CD4-positive, alpha-beta memory T cell (primary cell): Measurements from ENCODE around the gene TTLL5. TPM values are rescaled to one million over a fixed set of nuclear protein-coding genes. Genes with fewer than 3 reads are reported as not detected.

ENCODE experiments used
- CTCF ChIA-PET: fragments of 350-600 bp; sonication (Branson Sonifier 250); formaldehyde crosslinking; loops from one replicate; lab custom pipeline; 2021; ENCODE audit warnings: inconsistent platforms; ENCODE audit not compliant: partially characterized antibody; lab: Charles Lee
- POLR2A ChIA-PET: fragments of 350-600 bp; sonication (Branson Sonifier 250); formaldehyde crosslinking; loops from one replicate; lab custom pipeline; 2021; ENCODE audit not compliant: partially characterized antibody; lab: Charles Lee
- DNase-seq, 5 donors: peaks; one replicate each; pipeline versions ENCODE4 v3.0.0 to v3.0.0-alpha.2; 2020 to 2022; ENCODE audit warnings: mixed read lengths in 1 of 5
- H3K27ac ChIP-seq: one replicate; pipeline ENCODE4 v1.7.0; 2013; ENCODE audit warnings: low read depth, low read length
- H3K27me3 ChIP-seq: 2 replicates; pipeline ENCODE4 v1.7.0; 2013; ENCODE audit warnings: mild to moderate bottlenecking, low read length, moderate library complexity; ENCODE audit not compliant: insufficient read depth
- H3K36me3 ChIP-seq: 2 replicates; pipeline ENCODE4 v1.7.0; 2013; ENCODE audit warnings: mild to moderate bottlenecking, low read length, moderate library complexity; ENCODE audit not compliant: insufficient read depth
- H3K4me1 ChIP-seq: 2 replicates; pipeline ENCODE4 v1.7.0; 2013; ENCODE audit warnings: mild to moderate bottlenecking, low read length, moderate library complexity; ENCODE audit not compliant: insufficient read depth
- H3K4me3 ChIP-seq, 2 donors: one replicate each; pipeline ENCODE4 v1.7.0; 2013; ENCODE audit warnings: low read length in 2 of 2, mild to moderate bottlenecking in 1 of 2
- H3K9me3 ChIP-seq, 2 donors: one replicate each; pipeline ENCODE4 v1.7.0; 2013; ENCODE audit warnings: low read length in 2 of 2, control low read depth in 1 of 2; ENCODE audit not compliant: control insufficient read depth in 1 of 2
- H3K27ac Mint-ChIP-seq, 7 donors: one replicate each; pipeline ENCODE4 v1.8.0; 2020 to 2021; ENCODE audit warnings: mixed read lengths in 7 of 7, mild to moderate bottlenecking in 6 of 7, inconsistent platforms in 3 of 7, moderate library complexity in 3 of 7
- H3K27me3 Mint-ChIP-seq, 2 donors: one replicate each; pipeline ENCODE4 v1.8.0; 2020 to 2021; ENCODE audit warnings: mixed read lengths in 2 of 2
- H3K36me3 Mint-ChIP-seq, 2 donors: one replicate each; pipeline ENCODE4 v1.8.0; 2020 to 2021; ENCODE audit warnings: mixed read lengths in 2 of 2, inconsistent platforms in 1 of 2, mild to moderate bottlenecking in 1 of 2
- H3K4me1 Mint-ChIP-seq, 4 donors: one replicate each; pipeline ENCODE4 v1.8.0; 2020 to 2021; ENCODE audit warnings: mixed read lengths in 4 of 4, mild to moderate bottlenecking in 1 of 4
- H3K4me3 Mint-ChIP-seq, 8 donors: one replicate each; pipeline ENCODE4 v1.8.0; 2020 to 2021; ENCODE audit warnings: mixed read lengths in 8 of 8, mild to moderate bottlenecking in 7 of 8, moderate library complexity in 6 of 8, inconsistent platforms in 3 of 8
- H3K9me3 Mint-ChIP-seq, 8 donors: one replicate each; pipeline ENCODE4 v1.8.0; 2020 to 2021; ENCODE audit warnings: mixed read lengths in 8 of 8, mild to moderate bottlenecking in 5 of 8, inconsistent platforms in 3 of 8, moderate library complexity in 1 of 8
- intact Hi-C: fragments of 100-400 bp; cut with micrococcal nuclease; formaldehyde crosslinking; loops from one replicate; pipeline ENCODE4 v1.15.1; 2023
- polyA plus RNA-seq, 2 donors: library from polyadenylated mRNA; unstranded; fragments of 300-500 nt; fragmentation: Illumina TruSeq; gene quantifications; one replicate each; pipeline ENCODE4 v1.2.3, GENCODE V29; 2021
- total RNA-seq, 2 experiments: library from RNA; stranded (reverse); gene quantifications; one replicate each; pipeline ENCODE4 v1.2.3, GENCODE V29; 2021

Gene TTLL5
- total and polyA plus RNA-seq, 4 experiments from 2014 or later = 8.4 to 28.2 (median 20.5) TPM

DNA sequence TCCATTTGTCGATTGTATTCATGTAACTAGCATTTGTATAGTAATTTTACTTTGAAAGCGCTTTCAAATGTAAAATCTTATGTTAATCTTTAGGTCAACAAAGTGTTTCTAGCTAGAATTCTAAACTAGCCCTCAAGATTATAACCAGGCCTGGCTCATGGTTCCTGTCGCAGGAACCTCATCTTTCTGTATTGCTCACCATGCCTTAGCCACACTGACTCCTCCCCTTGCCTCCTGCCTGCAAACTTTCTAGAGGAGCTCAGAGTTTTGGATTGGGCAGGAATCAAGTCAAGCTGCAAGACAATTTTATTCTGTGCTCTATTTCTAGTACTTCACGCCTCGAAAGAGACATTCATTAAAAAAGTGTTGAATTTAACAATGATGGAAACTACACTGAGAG, 220.9 kb downstream of the TTLL5 start:
- Mint-ChIP-seq H3K4me1 (no peaks in the 10 kb centered on the region), H3K27ac (no peak overlapping the region), H3K9me3 (no peaks in the 10 kb centered on the region), H3K36me3 (peaks cover 24 to 42% of the 10 kb centered on the region in 2 donors), H3K27me3 (no peaks in the 10 kb centered on the region), H3K4me3 (no peak overlapping the region)
- intact Hi-C loops = no loop called here
- POLR2A ChIA-PET = no interaction called here
- H3K4me1 ChIP-seq = no peaks in the 10 kb centered on the region
- no peak for DNase-seq
- no peak overlapping the region for H3K27ac ChIP-seq
- H3K36me3 ChIP-seq = peaks cover 4% of the 10 kb centered on the region
- CTCF ChIA-PET = interaction anchor here (1.1 kb wide), 1 partner anchor 173 kb away, joined by 3 read pairs; no protein-coding TSS in a partner anchor
- H3K9me3 ChIP-seq = no peaks in the 10 kb centered on the region
- no peak overlapping the region for H3K4me3 ChIP-seq
- no peaks in the 10 kb centered on the region for H3K27me3 ChIP-seq

DNA sequence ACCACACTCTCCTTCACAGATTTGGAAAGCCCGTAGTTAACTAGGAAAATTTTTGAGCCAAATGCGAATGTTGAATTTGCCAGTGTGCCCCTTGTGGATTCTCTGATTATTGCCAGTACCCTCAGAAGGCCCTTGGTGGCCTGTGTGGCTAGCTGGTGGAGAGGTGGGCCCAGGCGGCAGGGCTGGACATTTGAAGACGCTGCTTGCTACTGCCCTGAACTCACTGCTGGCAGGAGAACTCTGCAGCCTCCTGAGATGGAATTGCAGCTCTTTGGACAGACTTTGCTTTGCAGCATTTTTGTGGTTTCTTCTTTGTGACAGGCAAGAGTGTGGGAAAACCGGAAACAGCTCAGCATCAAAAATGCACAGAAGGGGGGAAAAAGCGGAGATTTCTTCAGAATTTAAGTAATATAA, 223.2 kb downstream of the TTLL5 start:
- H3K36me3 ChIP-seq = peaks cover 4% of the 10 kb centered on the region
- Mint-ChIP-seq H3K4me1 (no peaks in the 10 kb centered on the region), H3K27ac (peak overlapping the region in 1 of 7 donors; percentile 23), H3K27me3 (no peaks in the 10 kb centered on the region), H3K4me3 (no peak overlapping the region), H3K36me3 (peaks cover 32 to 61% of the 10 kb centered on the region in 2 donors), H3K9me3 (peaks cover 0 to 2% (median 0%) of the 10 kb centered on the region in 8 donors)
- H3K4me1 ChIP-seq = no peaks in the 10 kb centered on the region
- no peaks in the 10 kb centered on the region for H3K9me3 ChIP-seq
- POLR2A ChIA-PET = no interaction called here
- intact Hi-C loops = no loop called here
- no peaks in the 10 kb centered on the region for H3K27me3 ChIP-seq
- no peak overlapping the region for H3K27ac ChIP-seq
- DNase-seq = no peak
- no peak overlapping the region for H3K4me3 ChIP-seq
- CTCF ChIA-PET = no interaction called here

DNA sequence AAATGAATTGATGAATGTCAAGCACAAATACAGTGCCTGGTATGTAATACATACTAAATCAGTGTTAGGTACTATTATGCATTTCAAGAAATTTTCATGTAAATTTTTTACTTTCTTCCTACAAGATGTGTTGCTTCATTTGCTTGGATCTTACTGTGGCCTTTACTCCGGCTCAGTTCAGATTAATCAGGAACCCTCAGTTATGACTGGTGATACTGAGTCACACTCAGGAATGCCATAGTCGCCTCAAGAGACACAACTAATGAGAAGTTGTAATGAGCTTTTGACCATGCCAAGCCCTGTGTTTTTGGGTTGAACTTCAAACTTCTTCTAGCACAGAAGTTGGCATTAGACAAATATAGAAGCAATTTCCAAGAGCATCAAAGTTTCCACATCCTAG, 224.8 kb downstream of the TTLL5 start:
- Histone ChIP-seq H3K27me3 (no peaks in the 10 kb centered on the region), H3K36me3 (peaks cover 4% of the 10 kb centered on the region), H3K27ac (no peak overlapping the region), H3K9me3 (no peaks in the 10 kb centered on the region), H3K4me3 (no peak overlapping the region), H3K4me1 (no peaks in the 10 kb centered on the region)
- CTCF ChIA-PET = interaction anchor here (1.1 kb wide), 1 partner anchor 21 kb away, joined by 3 read pairs; no protein-coding TSS in a partner anchor
- POLR2A ChIA-PET = no interaction called here
- intact Hi-C loops = no loop called here
- Mint-ChIP-seq H3K27ac (no peak overlapping the region), H3K27me3 (no peaks in the 10 kb centered on the region), H3K36me3 (peaks cover 32 to 64% of the 10 kb centered on the region in 2 donors), H3K9me3 (peaks cover 0 to 2% (median 0%) of the 10 kb centered on the region in 8 donors), H3K4me1 (no peaks in the 10 kb centered on the region), H3K4me3 (no peak overlapping the region)
- DNase-seq = no peak

DNA sequence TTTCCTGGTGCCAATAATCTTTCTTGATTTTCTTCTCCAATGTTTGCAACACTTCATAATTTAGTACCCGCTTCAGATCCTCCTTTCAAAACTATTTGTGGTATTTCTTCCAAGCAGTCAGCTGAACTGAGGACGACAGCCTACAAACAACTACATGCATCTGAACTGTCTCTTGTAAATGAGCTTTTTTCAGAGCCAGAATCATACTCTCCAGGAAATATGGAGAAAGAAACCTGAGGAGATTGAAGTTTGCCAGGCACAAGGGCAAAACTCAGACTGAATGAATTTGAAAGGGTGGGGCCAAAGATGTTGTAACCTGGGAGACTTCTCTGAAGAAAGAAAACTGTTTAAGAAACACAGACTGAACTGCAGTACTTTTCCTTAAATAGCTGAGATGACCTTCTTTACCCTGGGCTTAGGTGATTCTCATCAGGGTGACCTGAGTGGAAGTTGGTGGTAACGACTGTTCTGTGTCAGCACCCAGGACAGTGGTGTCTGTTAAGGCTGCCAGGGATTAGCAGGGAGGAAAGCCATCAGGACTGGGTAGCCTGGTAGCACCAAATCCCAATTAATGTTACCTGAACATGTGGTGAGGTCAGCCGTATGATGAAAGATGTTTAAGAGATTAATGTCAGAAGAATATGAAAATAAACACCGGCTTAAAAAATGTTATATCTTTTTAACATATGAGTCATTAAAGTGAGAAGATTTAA, 225.7 kb downstream of the TTLL5 start:
- H3K4me1 ChIP-seq = no peaks in the 10 kb centered on the region
- no peak overlapping the region for H3K4me3 ChIP-seq
- H3K36me3 Mint-ChIP-seq = peaks cover 32 to 64% of the 10 kb centered on the region in 2 donors
- POLR2A ChIA-PET = no interaction called here
- no peak for DNase-seq
- H3K9me3 Mint-ChIP-seq = peaks cover 0 to 2% (median 0%) of the 10 kb centered on the region in 8 donors
- H3K27ac Mint-ChIP-seq = peak overlapping the region in 2 of 7 donors; percentile 2 to 53
- H3K27me3 ChIP-seq = no peaks in the 10 kb centered on the region
- no peaks in the 10 kb centered on the region for H3K9me3 ChIP-seq
- CTCF ChIA-PET = interaction anchor here (1.1 kb wide), 1 partner anchor 20 kb away, joined by 3 read pairs; no protein-coding TSS in a partner anchor
- H3K36me3 ChIP-seq = peaks cover 4% of the 10 kb centered on the region
- no peak overlapping the region for H3K27ac ChIP-seq
- no peak overlapping the region for H3K4me3 Mint-ChIP-seq
- no peaks in the 10 kb centered on the region for H3K4me1 Mint-ChIP-seq
- intact Hi-C loops = no loop called here
- no peaks in the 10 kb centered on the region for H3K27me3 Mint-ChIP-seq

DNA sequence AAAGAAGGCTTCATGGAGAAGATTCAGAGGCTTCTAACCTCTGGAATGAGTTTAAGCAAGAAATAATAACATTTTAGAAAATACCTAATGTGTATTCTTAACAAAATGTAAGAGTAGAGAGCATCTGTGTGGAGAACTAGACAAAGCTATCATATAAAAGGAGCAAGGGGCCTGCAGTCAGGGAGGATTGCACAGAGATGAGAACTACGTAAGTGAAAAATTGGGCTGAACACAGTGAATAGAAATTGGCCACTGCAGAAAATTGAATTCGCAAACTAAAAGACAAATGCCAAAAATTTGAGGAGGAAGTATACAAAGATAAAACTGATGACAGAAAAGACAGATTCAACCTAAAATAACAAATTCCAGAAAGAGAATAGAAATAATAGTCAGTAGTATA, 227.9 kb downstream of the TTLL5 start:
- Mint-ChIP-seq H3K36me3 (peaks cover 18 to 44% of the 10 kb centered on the region in 2 donors), H3K4me1 (no peaks in the 10 kb centered on the region), H3K4me3 (no peak overlapping the region), H3K27me3 (no peaks in the 10 kb centered on the region), H3K9me3 (peaks cover 0 to 2% (median 0%) of the 10 kb centered on the region in 8 donors), H3K27ac (peak overlapping the region in 1 of 7 donors; percentile 14)
- POLR2A ChIA-PET = no interaction called here
- H3K4me1 ChIP-seq = no peaks in the 10 kb centered on the region
- H3K4me3 ChIP-seq = no peak overlapping the region
- no peaks in the 10 kb centered on the region for H3K36me3 ChIP-seq
- no peak overlapping the region for H3K27ac ChIP-seq
- no peaks in the 10 kb centered on the region for H3K9me3 ChIP-seq
- intact Hi-C loops = no loop called here
- no peak for DNase-seq
- no peaks in the 10 kb centered on the region for H3K27me3 ChIP-seq
- CTCF ChIA-PET = interaction anchor here (1.3 kb wide), 1 partner anchor 18 kb away, joined by 4 read pairs; no protein-coding TSS in a partner anchor

DNA sequence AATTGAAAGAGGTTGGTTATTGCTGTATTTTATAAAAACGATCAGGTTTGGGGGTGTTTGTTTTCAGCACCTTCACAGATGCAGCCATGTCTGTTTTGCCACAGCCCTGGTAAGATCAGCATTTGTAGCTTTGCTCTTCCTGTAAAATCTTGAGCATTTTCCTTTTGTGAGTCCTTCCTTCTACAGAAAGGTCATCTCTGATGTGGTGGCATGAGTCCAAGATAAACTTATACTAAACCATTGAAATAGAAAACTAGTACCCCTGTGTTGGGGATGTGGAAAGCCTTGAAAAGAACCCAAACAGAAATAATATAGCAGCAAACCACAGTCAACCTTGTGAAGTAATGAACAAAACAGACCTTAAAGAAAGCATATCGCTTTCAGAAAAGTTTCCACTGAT, 235.3 kb downstream of the TTLL5 start:
- H3K27ac ChIP-seq = no peak overlapping the region
- no peaks in the 10 kb centered on the region for H3K27me3 ChIP-seq
- POLR2A ChIA-PET = no interaction called here
- H3K36me3 Mint-ChIP-seq = peaks cover 0 to under 1% of the 10 kb centered on the region in 2 donors
- H3K4me3 Mint-ChIP-seq = no peak overlapping the region
- H3K9me3 ChIP-seq = no peaks in the 10 kb centered on the region
- H3K4me1 ChIP-seq = no peaks in the 10 kb centered on the region
- DNase-seq = no peak
- no peaks in the 10 kb centered on the region for H3K27me3 Mint-ChIP-seq
- no peaks in the 10 kb centered on the region for H3K36me3 ChIP-seq
- peaks cover 0 to 4% (median 0%) of the 10 kb centered on the region in 4 donors for H3K4me1 Mint-ChIP-seq
- CTCF ChIA-PET = no interaction called here
- intact Hi-C loops = no loop called here
- H3K9me3 Mint-ChIP-seq = no peaks in the 10 kb centered on the region
- peak overlapping the region in 2 of 7 donors; percentile 19 to 25 for H3K27ac Mint-ChIP-seq
- no peak overlapping the region for H3K4me3 ChIP-seq

DNA sequence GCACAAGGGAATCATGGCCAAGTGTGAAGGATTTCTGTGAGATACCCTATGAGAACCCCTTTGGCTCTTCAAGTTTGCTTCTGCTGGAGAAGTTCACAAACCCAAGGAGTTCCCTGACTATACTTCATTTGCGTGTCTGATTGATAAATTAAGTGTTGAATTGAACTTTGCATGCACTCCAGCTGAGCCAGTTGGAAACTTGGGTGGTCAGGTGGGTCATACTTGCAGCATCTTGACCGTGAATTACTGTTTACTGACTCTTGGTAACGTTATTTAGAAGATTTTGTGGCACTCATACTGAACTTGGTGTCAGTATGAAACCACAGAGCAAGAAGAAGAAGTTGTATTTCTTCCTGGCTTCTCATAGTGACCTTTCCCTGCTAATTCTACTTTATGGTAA, 243.3 kb downstream of the TTLL5 start:
- Histone ChIP-seq H3K4me3 (no peak overlapping the region), H3K36me3 (no peaks in the 10 kb centered on the region), H3K4me1 (no peaks in the 10 kb centered on the region), H3K9me3 (no peaks in the 10 kb centered on the region), H3K27ac (no peak overlapping the region), H3K27me3 (no peaks in the 10 kb centered on the region)
- CTCF ChIA-PET = interaction anchor here (9.4 kb wide), 1 partner anchor 77 kb away, joined by 181 read pairs; the partner anchor contains the start of genes IFT43 and TGFB3
- no peak overlapping the region for H3K4me3 Mint-ChIP-seq
- no peaks in the 10 kb centered on the region for H3K4me1 Mint-ChIP-seq
- intact Hi-C loops = no loop called here
- no peaks in the 10 kb centered on the region for H3K9me3 Mint-ChIP-seq
- DNase-seq = no peak
- H3K27me3 Mint-ChIP-seq = no peaks in the 10 kb centered on the region
- no peak overlapping the region for H3K27ac Mint-ChIP-seq
- H3K36me3 Mint-ChIP-seq = peaks cover 0 to 5% of the 10 kb centered on the region in 2 donors
- POLR2A ChIA-PET = no interaction called here
